Muscle layer of colon (tissue), 2 donors: ENCODE results near the gene GPN2.
A peak's percentile ranks its signal among the peaks of the same experiment; 100 is the strongest.

Experiments
- H3K27ac ChIP-seq: one replicate; pipeline ENCODE4 v1.7.0; 2013; ENCODE audit warnings: low read depth, mild to moderate bottlenecking, low read length, moderate library complexity
- H3K27me3 ChIP-seq, 2 donors: one replicate each; pipeline ENCODE4 v1.7.0; 2013; ENCODE audit warnings: low read length in 2 of 2, mild to moderate bottlenecking in 2 of 2; ENCODE audit not compliant: insufficient read depth in 2 of 2, control insufficient read depth in 1 of 2
- H3K36me3 ChIP-seq: one replicate; pipeline ENCODE4 v1.7.0; 2013; ENCODE audit warnings: mild to moderate bottlenecking, low read length; ENCODE audit not compliant: insufficient read depth
- H3K4me1 ChIP-seq: one replicate; pipeline ENCODE4 v1.7.0; 2013; ENCODE audit warnings: mild to moderate bottlenecking, low read length; ENCODE audit not compliant: insufficient read depth
- H3K4me3 ChIP-seq, 2 donors: one replicate each; pipeline ENCODE4 v1.7.0; 2013; ENCODE audit warnings: low read length in 2 of 2, low read depth in 1 of 2, mild to moderate bottlenecking in 1 of 2, moderate library complexity in 1 of 2
- H3K9ac ChIP-seq: one replicate; pipeline ENCODE4 v1.7.0; 2013; ENCODE audit warnings: low read length
- H3K9me3 ChIP-seq: one replicate; pipeline ENCODE4 v1.7.0; 2013; ENCODE audit warnings: mild to moderate bottlenecking, low read length
- donor health status: abdominal sarcoma.
- donor health status: Adenocarcinoma of cecum.

Gene GPN2

GRCh38 chr1:26827663-26828062 lies 62.4 kb downstream of the GPN2 start:
- Histone ChIP-seq H3K36me3 (peaks cover 17% of the 10 kb centered on the region), H3K9ac (peak overlapping the region; percentile 33), H3K27ac (peak overlapping the region; percentile 35), H3K27me3 (no peaks in the 10 kb centered on the region), H3K4me1 (peaks cover 15% of the 10 kb centered on the region), H3K4me3 (peak overlapping the region; percentile 75 to 85), H3K9me3 (no peaks in the 10 kb centered on the region)

- Histone ChIP-seq H3K27me3 (no peaks in the 10 kb centered on the region), H3K9me3 (no peaks in the 10 kb centered on the region), H3K4me1 (peaks cover 15% of the 10 kb centered on the region), H3K9ac (peak overlapping the region; percentile 33), H3K4me3 (peak overlapping the region; percentile 75 to 85), H3K36me3 (peaks cover 12% of the 10 kb centered on the region), H3K27ac (peak overlapping the region; percentile 35)
These were observed 62.9 kb downstream of the GPN2 start for GRCh38 chr1:26827106-26827604.

GRCh38 chr1:26826261-26827105 lies 63.6 kb downstream of the GPN2 start, which contains the start of gene ZDHHC18:
Gene ZDHHC18, plus strand, starts transcription at chr1:26826688. Its CDS starts 117 bp downstream, at chr1:26826805.
- Histone ChIP-seq H3K4me3 (peak within 1 kb of the TSS; percentile 85 to 93), H3K9me3 (no peaks in the 10 kb centered on the region), H3K4me1 (peaks cover 15% of the 10 kb centered on the region), H3K9ac (peak within 1 kb of the TSS; percentile 82), H3K36me3 (peaks cover 12% of the 10 kb centered on the region), H3K27me3 (no peaks in the 10 kb centered on the region), H3K27ac (peak within 1 kb of the TSS; percentile 59)
